HCT116 (cell line): ENCODE measurements around the gene GRM5.

Source experiments
- CTCF ChIP-seq, 3 experiments: fragments of 200-600 bp in 1 of 3; sonication (generic) in 1 of 3; IDR thresholded peaks in 2 of 3; conservative IDR thresholded peaks in 1 of 3; 2 replicates each; pipeline ENCODE4 v1.5.1; 2012 to 2017; ENCODE audit warnings: low read depth in 2 of 3, low read length in 2 of 3, antibody characterized with exemption in 1 of 3, borderline replicate concordance in 1 of 3, control low read depth in 1 of 3, mild to moderate bottlenecking in 1 of 3, mixed read lengths in 1 of 3, mixed run types in 1 of 3, moderate library complexity in 1 of 3; ENCODE audit not compliant: insufficient read depth in 1 of 3
- EZH2 ChIP-seq: fragments of 200-600 bp; sonication (generic); IDR thresholded peaks from 2 replicates; pipeline ENCODE4 v1.6.1; 2017; ENCODE audit warnings: antibody characterized with exemption, mixed run types
- REST ChIP-seq: IDR thresholded peaks from 2 replicates; pipeline ENCODE4 v1.6.1; 2012; ENCODE audit warnings: low read depth
- TCF7L2 ChIP-seq: IDR thresholded peaks from 2 replicates; pipeline ENCODE4 v1.7.0; 2011; ENCODE audit warnings: borderline replicate concordance, inconsistent platforms; ENCODE audit not compliant: insufficient read depth, insufficient read length; ENCODE audit errors: extremely low read depth

GRCh38 chr11:88543902-88544655, 521.7 kb downstream of the GRM5 start:
- TF ChIP-seq TCF7L2, result no peak
- TF ChIP-seq EZH2, result no peak
- peak; percentile 93 to 99 (median 98) for TF ChIP-seq CTCF (IDR thresholded peaks at IDR 0.05 in 2 of 3, conservative IDR thresholded peaks at IDR 0.05 in 1 of 3; ENCODE audit: borderline replicate concordance in 1 of 3, insufficient read depth in 1 of 3, low read depth in 2 of 3, low read length in 2 of 3)
- TF ChIP-seq REST, result no peak
